ENCODE data around the gene AQP1.

The AQP1 gene

GRCh38 chr7:30931161-30931928 lies 19.7 kb downstream of the AQP1 start:
- Histone ChIP-seq H3K27ac (ENCODE audit: low read depth, low read length) (no peak overlapping the region), H3K9ac (ENCODE audit: low read depth, low read length) (no peak overlapping the region), H3K36me3 (ENCODE audit: insufficient read depth, low read length) (no peaks in the 10 kb centered on the region), H3K4me3 (ENCODE audit: low read length) (no peak overlapping the region), H3K9me3 (ENCODE audit: insufficient read depth, low read depth, low read length) (0 out of 2 replicates have a peak, but pooled peaks cover 4% of the 10 kb centered on the region), H3K27me3 (ENCODE audit: insufficient read depth, low read length) (no peaks in the 10 kb centered on the region), H3K4me1 (ENCODE audit: insufficient read depth, low read length) (no peaks in the 10 kb centered on the region)
- WGBS, result 92% methylated on average over 24 of the region's 24 CpGs

GRCh38 chr7:30931929-30932540 lies 20.4 kb downstream of the AQP1 start:
- Histone ChIP-seq H3K4me3 (ENCODE audit: low read length) (no peak overlapping the region), H3K9ac (ENCODE audit: low read depth, low read length) (no peak overlapping the region), H3K9me3 (ENCODE audit: insufficient read depth, low read depth, low read length) (0 out of 2 replicates have a peak, but pooled peaks cover 2% of the 10 kb centered on the region), H3K4me1 (ENCODE audit: insufficient read depth, low read length) (no peaks in the 10 kb centered on the region), H3K36me3 (ENCODE audit: insufficient read depth, low read length) (no peaks in the 10 kb centered on the region), H3K27me3 (ENCODE audit: insufficient read depth, low read length) (no peaks in the 10 kb centered on the region), H3K27ac (ENCODE audit: low read depth, low read length) (no peak overlapping the region)
- WGBS, result 92% methylated on average over 9 of the region's 9 CpGs

- Histone ChIP-seq H3K36me3 (ENCODE audit: insufficient read depth, low read length) (no peaks in the 10 kb centered on the region), H3K4me1 (ENCODE audit: insufficient read depth, low read length) (no peaks in the 10 kb centered on the region), H3K27ac (ENCODE audit: low read depth, low read length) (no peak overlapping the region), H3K9ac (ENCODE audit: low read depth, low read length) (no peak overlapping the region), H3K27me3 (ENCODE audit: insufficient read depth, low read length) (no peaks in the 10 kb centered on the region), H3K4me3 (ENCODE audit: low read length) (no peak overlapping the region), H3K9me3 (ENCODE audit: insufficient read depth, low read depth, low read length) (no peaks in the 10 kb centered on the region)
- WGBS, result 86% methylated on average over 6 of the region's 6 CpGs
Measured at GRCh38 chr7:30932562-30932961, 20.9 kb downstream of the AQP1 start.

GRCh38 chr7:30933124-30933974 lies 21.7 kb downstream of the AQP1 start:
- Histone ChIP-seq H3K4me1 (ENCODE audit: insufficient read depth, low read length) (no peaks in the 10 kb centered on the region), H3K36me3 (ENCODE audit: insufficient read depth, low read length) (no peaks in the 10 kb centered on the region), H3K9me3 (ENCODE audit: insufficient read depth, low read depth, low read length) (no peaks in the 10 kb centered on the region), H3K9ac (ENCODE audit: low read depth, low read length) (no peak overlapping the region), H3K27me3 (ENCODE audit: insufficient read depth, low read length) (no peaks in the 10 kb centered on the region), H3K27ac (ENCODE audit: low read depth, low read length) (no peak overlapping the region), H3K4me3 (ENCODE audit: low read length) (no peak overlapping the region)
- 60% methylated on average over 26 of the region's 26 CpGs for WGBS

GRCh38 chr7:30934225-30934624 lies 22.6 kb downstream of the AQP1 start:
- no peaks in the 10 kb centered on the region for H3K4me1 ChIP-seq (ENCODE audit: insufficient read depth, low read length)
- H3K36me3 ChIP-seq (ENCODE audit: insufficient read depth, low read length), result no peaks in the 10 kb centered on the region
- H3K9me3 ChIP-seq (ENCODE audit: insufficient read depth, low read depth, low read length), result no peaks in the 10 kb centered on the region
- no peaks in the 10 kb centered on the region for H3K27me3 ChIP-seq (ENCODE audit: insufficient read depth, low read length)
- 89% methylated on average over 5 of the region's 5 CpGs for WGBS
- H3K27ac ChIP-seq (ENCODE audit: low read depth, low read length), result no peak overlapping the region
- H3K9ac ChIP-seq (ENCODE audit: low read depth, low read length), result no peak overlapping the region
- no peak overlapping the region for H3K4me3 ChIP-seq (ENCODE audit: low read length)

- Histone ChIP-seq H3K9ac (ENCODE audit: low read depth, low read length) (no peak overlapping the region), H3K36me3 (ENCODE audit: insufficient read depth, low read length) (no peaks in the 10 kb centered on the region), H3K27me3 (ENCODE audit: insufficient read depth, low read length) (no peaks in the 10 kb centered on the region), H3K4me1 (ENCODE audit: insufficient read depth, low read length) (no peaks in the 10 kb centered on the region), H3K27ac (ENCODE audit: low read depth, low read length) (no peak overlapping the region), H3K9me3 (ENCODE audit: insufficient read depth, low read depth, low read length) (no peaks in the 10 kb centered on the region), H3K4me3 (ENCODE audit: low read length) (no peak overlapping the region)
- WGBS, result 92% methylated on average over 6 of the region's 6 CpGs
Measured at GRCh38 chr7:30934732-30935568, 23.3 kb downstream of the AQP1 start.

GRCh38 chr7:30935569-30935877 lies 23.9 kb downstream of the AQP1 start:
- Histone ChIP-seq H3K27me3 (ENCODE audit: insufficient read depth, low read length) (0 out of 2 replicates have a peak, but pooled peaks cover 3% of the 10 kb centered on the region), H3K9me3 (ENCODE audit: insufficient read depth, low read depth, low read length) (no peaks in the 10 kb centered on the region), H3K9ac (ENCODE audit: low read depth, low read length) (no peak overlapping the region), H3K27ac (ENCODE audit: low read depth, low read length) (no peak overlapping the region), H3K4me3 (ENCODE audit: low read length) (no peak overlapping the region), H3K4me1 (ENCODE audit: insufficient read depth, low read length) (no peaks in the 10 kb centered on the region), H3K36me3 (ENCODE audit: insufficient read depth, low read length) (no peaks in the 10 kb centered on the region)
- WGBS, result 92% methylated on average over 3 of the region's 3 CpGs

- Histone ChIP-seq H3K4me1 (ENCODE audit: insufficient read depth, low read length) (no peaks in the 10 kb centered on the region), H3K9me3 (ENCODE audit: insufficient read depth, low read depth, low read length) (no peaks in the 10 kb centered on the region), H3K27ac (ENCODE audit: low read depth, low read length) (no peak overlapping the region)
Measured at GRCh38 chr7:30936650-30937245, 25.1 kb downstream of the AQP1 start.

GRCh38 chr7:30937416-30937815 lies 25.8 kb downstream of the AQP1 start:
- 0 out of 2 replicates have a peak, but pooled peaks cover 4% of the 10 kb centered on the region for H3K27me3 ChIP-seq (ENCODE audit: insufficient read depth, low read length)
- 87% methylated on average over 3 of the region's 3 CpGs for WGBS

More at GRCh38 chr7:30936650-30937245, 25.1 kb downstream of the AQP1 start:
- Histone ChIP-seq H3K4me3 (ENCODE audit: low read length) (no peak overlapping the region), H3K27me3 (ENCODE audit: insufficient read depth, low read length) (0 out of 2 replicates have a peak, but pooled peaks cover 4% of the 10 kb centered on the region), H3K36me3 (ENCODE audit: insufficient read depth, low read length) (no peaks in the 10 kb centered on the region), H3K9ac (ENCODE audit: low read depth, low read length) (no peak overlapping the region)

GRCh38 chr7:30938435-30939316 lies 27.0 kb downstream of the AQP1 start:
- Histone ChIP-seq H3K36me3 (ENCODE audit: insufficient read depth, low read length) (no peaks in the 10 kb centered on the region), H3K27me3 (ENCODE audit: insufficient read depth, low read length) (0 out of 2 replicates have a peak, but pooled peaks cover 4% of the 10 kb centered on the region), H3K4me3 (ENCODE audit: low read length) (peak overlapping the region; percentile 42), H3K9me3 (ENCODE audit: insufficient read depth, low read depth, low read length) (no peaks in the 10 kb centered on the region), H3K4me1 (ENCODE audit: insufficient read depth, low read length) (no peaks in the 10 kb centered on the region), H3K27ac (ENCODE audit: low read depth, low read length) (peak overlapping the region; percentile 19), H3K9ac (ENCODE audit: low read depth, low read length) (peak overlapping the region; percentile 60)
- 5% methylated on average over 25 of the region's 25 CpGs for WGBS

More at GRCh38 chr7:30937416-30937815, 25.8 kb downstream of the AQP1 start:
- H3K9ac ChIP-seq (ENCODE audit: low read depth, low read length), result no peak overlapping the region
- H3K27ac ChIP-seq (ENCODE audit: low read depth, low read length), result no peak overlapping the region
- no peaks in the 10 kb centered on the region for H3K9me3 ChIP-seq (ENCODE audit: insufficient read depth, low read depth, low read length)
- no peaks in the 10 kb centered on the region for H3K36me3 ChIP-seq (ENCODE audit: insufficient read depth, low read length)
- H3K4me3 ChIP-seq (ENCODE audit: low read length), result no peak overlapping the region
- H3K4me1 ChIP-seq (ENCODE audit: insufficient read depth, low read length), result no peaks in the 10 kb centered on the region

All from HUES64 (cell line).